Measurements from ENCODE around the gene MPC2. TPM values are rescaled to one million over a fixed set of nuclear protein-coding genes. Genes with fewer than 3 reads are reported as not detected.

Gene MPC2
- total RNA-seq, 1 experiment from 2014 or later = 42.8 TPM

DNA sequence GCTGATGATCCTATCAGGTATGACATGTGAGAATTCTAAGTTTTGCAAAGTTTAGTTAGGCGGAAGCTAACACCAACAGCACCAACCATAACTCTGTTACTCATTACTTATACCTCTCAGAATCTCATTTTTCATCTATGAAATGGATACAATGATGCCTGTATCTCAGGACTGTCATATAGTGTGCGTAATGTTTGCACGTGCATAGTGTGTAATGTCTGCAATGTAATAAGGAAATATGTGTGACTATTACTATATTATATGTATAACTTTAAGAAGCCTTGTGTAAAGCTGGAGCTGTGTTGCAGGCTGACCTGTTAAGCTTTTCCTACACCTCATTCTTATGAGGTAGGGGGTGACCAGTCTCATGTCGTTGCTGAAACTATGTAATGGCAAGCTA is 36.0 kb downstream of the MPC2 start (continued):
- TF ChIP-seq, protein P1, sequence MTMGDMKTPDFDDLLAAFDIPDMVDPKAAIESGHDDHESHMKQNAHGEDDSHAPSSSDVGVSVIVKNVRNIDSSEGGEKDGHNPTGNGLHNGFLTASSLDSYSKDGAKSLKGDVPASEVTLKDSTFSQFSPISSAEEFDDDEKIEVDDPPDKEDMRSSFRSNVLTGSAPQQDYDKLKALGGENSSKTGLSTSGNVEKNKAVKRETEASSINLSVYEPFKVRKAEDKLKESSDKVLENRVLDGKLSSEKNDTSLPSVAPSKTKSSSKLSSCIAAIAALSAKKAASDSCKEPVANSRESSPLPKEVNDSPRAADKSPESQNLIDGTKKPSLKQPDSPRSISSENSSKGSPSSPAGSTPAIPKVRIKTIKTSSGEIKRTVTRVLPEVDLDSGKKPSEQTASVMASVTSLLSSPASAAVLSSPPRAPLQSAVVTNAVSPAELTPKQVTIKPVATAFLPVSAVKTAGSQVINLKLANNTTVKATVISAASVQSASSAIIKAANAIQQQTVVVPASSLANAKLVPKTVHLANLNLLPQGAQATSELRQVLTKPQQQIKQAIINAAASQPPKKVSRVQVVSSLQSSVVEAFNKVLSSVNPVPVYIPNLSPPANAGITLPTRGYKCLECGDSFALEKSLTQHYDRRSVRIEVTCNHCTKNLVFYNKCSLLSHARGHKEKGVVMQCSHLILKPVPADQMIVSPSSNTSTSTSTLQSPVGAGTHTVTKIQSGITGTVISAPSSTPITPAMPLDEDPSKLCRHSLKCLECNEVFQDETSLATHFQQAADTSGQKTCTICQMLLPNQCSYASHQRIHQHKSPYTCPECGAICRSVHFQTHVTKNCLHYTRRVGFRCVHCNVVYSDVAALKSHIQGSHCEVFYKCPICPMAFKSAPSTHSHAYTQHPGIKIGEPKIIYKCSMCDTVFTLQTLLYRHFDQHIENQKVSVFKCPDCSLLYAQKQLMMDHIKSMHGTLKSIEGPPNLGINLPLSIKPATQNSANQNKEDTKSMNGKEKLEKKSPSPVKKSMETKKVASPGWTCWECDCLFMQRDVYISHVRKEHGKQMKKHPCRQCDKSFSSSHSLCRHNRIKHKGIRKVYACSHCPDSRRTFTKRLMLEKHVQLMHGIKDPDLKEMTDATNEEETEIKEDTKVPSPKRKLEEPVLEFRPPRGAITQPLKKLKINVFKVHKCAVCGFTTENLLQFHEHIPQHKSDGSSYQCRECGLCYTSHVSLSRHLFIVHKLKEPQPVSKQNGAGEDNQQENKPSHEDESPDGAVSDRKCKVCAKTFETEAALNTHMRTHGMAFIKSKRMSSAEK (CRISPR knock-in tag; IDR thresholded peaks at IDR 0.05; ENCODE audit: borderline replicate concordance) = no peak
- TF ChIP-seq NFYB (CRISPR knock-in tag; conservative IDR thresholded peaks at IDR 0.05; ENCODE audit: low read depth) (no peak), KAT7 (CRISPR knock-in tag; IDR thresholded peaks at IDR 0.05; ENCODE audit: borderline replicate concordance) (no peak), GRHL2 (CRISPR knock-in tag; IDR thresholded peaks at IDR 0.05; ENCODE audit: insufficient replicate concordance, severe bottlenecking) (no peak)
- TF ChIP-seq, protein P2, sequence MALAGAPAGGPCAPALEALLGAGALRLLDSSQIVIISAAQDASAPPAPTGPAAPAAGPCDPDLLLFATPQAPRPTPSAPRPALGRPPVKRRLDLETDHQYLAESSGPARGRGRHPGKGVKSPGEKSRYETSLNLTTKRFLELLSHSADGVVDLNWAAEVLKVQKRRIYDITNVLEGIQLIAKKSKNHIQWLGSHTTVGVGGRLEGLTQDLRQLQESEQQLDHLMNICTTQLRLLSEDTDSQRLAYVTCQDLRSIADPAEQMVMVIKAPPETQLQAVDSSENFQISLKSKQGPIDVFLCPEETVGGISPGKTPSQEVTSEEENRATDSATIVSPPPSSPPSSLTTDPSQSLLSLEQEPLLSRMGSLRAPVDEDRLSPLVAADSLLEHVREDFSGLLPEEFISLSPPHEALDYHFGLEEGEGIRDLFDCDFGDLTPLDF (CRISPR knock-in tag; IDR thresholded peaks at IDR 0.05) = no peak
- TF ChIP-seq, protein P3, sequence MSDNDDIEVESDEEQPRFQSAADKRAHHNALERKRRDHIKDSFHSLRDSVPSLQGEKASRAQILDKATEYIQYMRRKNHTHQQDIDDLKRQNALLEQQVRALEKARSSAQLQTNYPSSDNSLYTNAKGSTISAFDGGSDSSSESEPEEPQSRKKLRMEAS (CRISPR knock-in tag; IDR thresholded peaks at IDR 0.05) = no peak

DNA sequence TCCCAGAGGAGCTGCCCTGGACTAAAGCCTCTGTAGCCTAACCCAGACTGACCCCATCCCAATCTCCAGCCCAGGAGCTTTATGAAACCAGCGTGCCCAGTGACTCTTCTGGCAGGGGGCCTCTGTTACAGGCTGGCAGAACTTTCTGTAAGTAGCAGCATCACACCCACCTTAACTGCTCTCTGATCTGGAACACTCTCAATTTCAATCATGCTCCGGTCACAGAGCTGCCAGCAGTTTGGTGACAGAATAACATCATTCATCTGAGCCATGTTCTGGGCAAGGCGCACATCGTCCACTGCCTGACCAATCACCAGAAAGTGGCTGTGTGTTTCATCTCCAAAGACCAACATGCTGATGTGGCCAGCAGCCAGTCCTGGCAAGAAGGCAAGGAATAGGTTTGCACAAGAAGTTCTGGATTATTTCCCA is 37.6 kb downstream of the MPC2 start:
- TF ChIP-seq ZNF263 (CRISPR knock-in tag; IDR thresholded peaks at IDR 0.05; ENCODE audit: low read depth) = no peak
- TF ChIP-seq, protein P4, sequence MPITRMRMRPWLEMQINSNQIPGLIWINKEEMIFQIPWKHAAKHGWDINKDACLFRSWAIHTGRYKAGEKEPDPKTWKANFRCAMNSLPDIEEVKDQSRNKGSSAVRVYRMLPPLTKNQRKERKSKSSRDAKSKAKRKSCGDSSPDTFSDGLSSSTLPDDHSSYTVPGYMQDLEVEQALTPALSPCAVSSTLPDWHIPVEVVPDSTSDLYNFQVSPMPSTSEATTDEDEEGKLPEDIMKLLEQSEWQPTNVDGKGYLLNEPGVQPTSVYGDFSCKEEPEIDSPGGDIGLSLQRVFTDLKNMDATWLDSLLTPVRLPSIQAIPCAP (CRISPR knock-in tag; IDR thresholded peaks at IDR 0.05) = no peak
- TF ChIP-seq, protein P5, sequence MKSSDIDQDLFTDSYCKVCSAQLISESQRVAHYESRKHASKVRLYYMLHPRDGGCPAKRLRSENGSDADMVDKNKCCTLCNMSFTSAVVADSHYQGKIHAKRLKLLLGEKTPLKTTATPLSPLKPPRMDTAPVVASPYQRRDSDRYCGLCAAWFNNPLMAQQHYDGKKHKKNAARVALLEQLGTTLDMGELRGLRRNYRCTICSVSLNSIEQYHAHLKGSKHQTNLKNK (CRISPR knock-in tag; IDR thresholded peaks at IDR 0.05) = no peak
- TF ChIP-seq HMGA2 (CRISPR knock-in tag; IDR thresholded peaks at IDR 0.05) = no peak
- TF ChIP-seq TEAD1 (CRISPR knock-in tag; IDR thresholded peaks at IDR 0.05) = no peak
- TF ChIP-seq, protein P6, sequence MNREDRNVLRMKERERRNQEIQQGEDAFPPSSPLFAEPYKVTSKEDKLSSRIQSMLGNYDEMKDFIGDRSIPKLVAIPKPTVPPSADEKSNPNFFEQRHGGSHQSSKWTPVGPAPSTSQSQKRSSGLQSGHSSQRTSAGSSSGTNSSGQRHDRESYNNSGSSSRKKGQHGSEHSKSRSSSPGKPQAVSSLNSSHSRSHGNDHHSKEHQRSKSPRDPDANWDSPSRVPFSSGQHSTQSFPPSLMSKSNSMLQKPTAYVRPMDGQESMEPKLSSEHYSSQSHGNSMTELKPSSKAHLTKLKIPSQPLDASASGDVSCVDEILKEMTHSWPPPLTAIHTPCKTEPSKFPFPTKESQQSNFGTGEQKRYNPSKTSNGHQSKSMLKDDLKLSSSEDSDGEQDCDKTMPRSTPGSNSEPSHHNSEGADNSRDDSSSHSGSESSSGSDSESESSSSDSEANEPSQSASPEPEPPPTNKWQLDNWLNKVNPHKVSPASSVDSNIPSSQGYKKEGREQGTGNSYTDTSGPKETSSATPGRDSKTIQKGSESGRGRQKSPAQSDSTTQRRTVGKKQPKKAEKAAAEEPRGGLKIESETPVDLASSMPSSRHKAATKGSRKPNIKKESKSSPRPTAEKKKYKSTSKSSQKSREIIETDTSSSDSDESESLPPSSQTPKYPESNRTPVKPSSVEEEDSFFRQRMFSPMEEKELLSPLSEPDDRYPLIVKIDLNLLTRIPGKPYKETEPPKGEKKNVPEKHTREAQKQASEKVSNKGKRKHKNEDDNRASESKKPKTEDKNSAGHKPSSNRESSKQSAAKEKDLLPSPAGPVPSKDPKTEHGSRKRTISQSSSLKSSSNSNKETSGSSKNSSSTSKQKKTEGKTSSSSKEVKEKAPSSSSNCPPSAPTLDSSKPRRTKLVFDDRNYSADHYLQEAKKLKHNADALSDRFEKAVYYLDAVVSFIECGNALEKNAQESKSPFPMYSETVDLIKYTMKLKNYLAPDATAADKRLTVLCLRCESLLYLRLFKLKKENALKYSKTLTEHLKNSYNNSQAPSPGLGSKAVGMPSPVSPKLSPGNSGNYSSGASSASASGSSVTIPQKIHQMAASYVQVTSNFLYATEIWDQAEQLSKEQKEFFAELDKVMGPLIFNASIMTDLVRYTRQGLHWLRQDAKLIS (CRISPR knock-in tag; IDR thresholded peaks at IDR 0.05; ENCODE audit: borderline replicate concordance) = no peak
- no peak for TF ChIP-seq NFATC4 (CRISPR knock-in tag; IDR thresholded peaks at IDR 0.05)
- TF ChIP-seq ZNF121 (CRISPR knock-in tag; IDR thresholded peaks at IDR 0.05) = no peak
- TF ChIP-seq, protein P7, sequence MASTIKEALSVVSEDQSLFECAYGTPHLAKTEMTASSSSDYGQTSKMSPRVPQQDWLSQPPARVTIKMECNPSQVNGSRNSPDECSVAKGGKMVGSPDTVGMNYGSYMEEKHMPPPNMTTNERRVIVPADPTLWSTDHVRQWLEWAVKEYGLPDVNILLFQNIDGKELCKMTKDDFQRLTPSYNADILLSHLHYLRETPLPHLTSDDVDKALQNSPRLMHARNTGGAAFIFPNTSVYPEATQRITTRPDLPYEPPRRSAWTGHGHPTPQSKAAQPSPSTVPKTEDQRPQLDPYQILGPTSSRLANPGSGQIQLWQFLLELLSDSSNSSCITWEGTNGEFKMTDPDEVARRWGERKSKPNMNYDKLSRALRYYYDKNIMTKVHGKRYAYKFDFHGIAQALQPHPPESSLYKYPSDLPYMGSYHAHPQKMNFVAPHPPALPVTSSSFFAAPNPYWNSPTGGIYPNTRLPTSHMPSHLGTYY (CRISPR knock-in tag; IDR thresholded peaks at IDR 0.05) = no peak
- TF ChIP-seq, protein P1 (CRISPR knock-in tag; IDR thresholded peaks at IDR 0.05; ENCODE audit: borderline replicate concordance) = no peak
- peaks cover under 1% of the 10 kb centered on the region for H3K4me1 Mint-ChIP-seq
- ATAC-seq (no peak), DNase-seq (ENCODE audit: low spot score) (no peak)
- H3K36me3 Mint-ChIP-seq = no peaks in the 10 kb centered on the region
- CTCF ChIA-PET = no interaction called here
- no peaks in the 10 kb centered on the region for H3K9me3 Mint-ChIP-seq
- H3K27me3 Mint-ChIP-seq (ENCODE audit: low read depth) = no peaks in the 10 kb centered on the region
- POLR2A ChIA-PET = interaction anchor here (0.5 kb wide), 1 partner anchor 21 kb away, joined by 3 read pairs; no protein-coding TSS in a partner anchor
- H3K27ac Mint-ChIP-seq = no peak overlapping the region
- no peak overlapping the region for H3K4me3 Mint-ChIP-seq

Data from WTC11 (cell line).